HEK293 (cell line): Measurements from ENCODE around the gene CDC42EP1.

ENCODE experiments used
- CTCF ChIA-PET: fragments of 350-600 bp; formaldehyde crosslinking; extraction: SDS; loops from one replicate; lab custom pipeline; 2021; ENCODE audit warnings: antibody characterized with exemption; lab: Yijun Ruan, JAX
- POLR2A ChIA-PET: fragments of 300-600 bp; formaldehyde crosslinking; extraction: SDS; loops from one replicate; lab custom pipeline; 2020; ENCODE audit warnings: antibody characterized with exemption, inconsistent platforms; lab: Yijun Ruan, JAX
- H3K27ac ChIP-seq: fragments of 200-500 bp; sonication (Bioruptor generic); 2 replicates; pipeline ENCODE4 v1.5.1; 2014; ENCODE audit warnings: low read depth, low read length, control low read depth, inconsistent platforms; ENCODE audit errors: extremely low read depth
- H3K36me3 ChIP-seq, 2 experiments: fragments of 200-500 bp in 1 of 2; sonication (Bioruptor generic) in 1 of 2; 1 replicate in 1 of 2; 2 replicates in 1 of 2; pipeline ENCODE4 v1.5.1; 2014 to 2017; ENCODE audit warnings: inconsistent platforms in 2 of 2, low read length in 2 of 2; ENCODE audit not compliant: control insufficient read depth in 2 of 2, insufficient read depth in 1 of 2
- H3K4me1 ChIP-seq: fragments of 200-500 bp; sonication (Bioruptor generic); 2 replicates; pipeline ENCODE4 v1.5.1; 2014; ENCODE audit warnings: mild to moderate bottlenecking, low read length, inconsistent platforms; ENCODE audit not compliant: control insufficient read depth, insufficient read depth
- H3K4me3 ChIP-seq: 2 replicates; pipeline ENCODE4 v1.5.1; 2011; ENCODE audit warnings: low read depth, mild to moderate bottlenecking, control low read depth, low read length, moderate library complexity
- H3K9me3 ChIP-seq: fragments of 200-500 bp; sonication (Bioruptor generic); 2 replicates; pipeline ENCODE4 v1.5.1; 2014; ENCODE audit warnings: low read depth, low read length, inconsistent platforms; ENCODE audit not compliant: control insufficient read depth, insufficient read depth
- BCL11A ChIP-seq: fragments of 450-650 bp; formaldehyde crosslinking; IDR thresholded peaks from 2 replicates; pipeline ENCODE4 v1.5.1; 2016; ENCODE audit warnings: low read depth, missing biosample characterization, missing genetic modification characterization
- EGR2 ChIP-seq: fragments of 450-650 bp; formaldehyde crosslinking; IDR thresholded peaks from 2 replicates; pipeline ENCODE4 v1.5.1; 2016; ENCODE audit warnings: low read depth, missing biosample characterization, missing genetic modification characterization
- GLIS2 ChIP-seq: fragments of 450-650 bp; formaldehyde crosslinking; IDR thresholded peaks from 2 replicates; pipeline ENCODE4 v1.5.1; 2016; ENCODE audit warnings: missing biosample characterization, missing genetic modification characterization
- SCRT1 ChIP-seq: fragments of 450-650 bp; formaldehyde crosslinking; IDR thresholded peaks from 2 replicates; pipeline ENCODE4 v1.5.1; 2016; ENCODE audit warnings: missing biosample characterization, missing genetic modification characterization, borderline replicate concordance
- ZBTB48 ChIP-seq: fragments of 450-650 bp; formaldehyde crosslinking; IDR thresholded peaks from 2 replicates; pipeline ENCODE4 v1.5.1; 2016; ENCODE audit warnings: missing biosample characterization, missing genetic modification characterization
- ZBTB49 ChIP-seq: fragments of 450-650 bp; formaldehyde crosslinking; IDR thresholded peaks from 2 replicates; pipeline ENCODE4 v1.5.1; 2016; ENCODE audit warnings: missing biosample characterization, missing genetic modification characterization, low read depth
- ZFP69B ChIP-seq: fragments of 450-650 bp; formaldehyde crosslinking; IDR thresholded peaks from 2 replicates; pipeline ENCODE4 v1.5.1; 2016; ENCODE audit warnings: missing biosample characterization, missing genetic modification characterization
- ZNF10 ChIP-seq: fragments of 450-650 bp; formaldehyde crosslinking; IDR thresholded peaks from 2 replicates; pipeline ENCODE4 v1.5.1; 2017; ENCODE audit warnings: missing biosample characterization, missing genetic modification characterization
- ZNF18 ChIP-seq: fragments of 450-650 bp; formaldehyde crosslinking; IDR thresholded peaks from 2 replicates; pipeline ENCODE4 v1.5.1; 2016; ENCODE audit warnings: missing biosample characterization, missing genetic modification characterization
- ZNF292 ChIP-seq: fragments of 450-650 bp; formaldehyde crosslinking; IDR thresholded peaks from 2 replicates; pipeline ENCODE4 v1.5.1; 2016; ENCODE audit warnings: low read depth, missing biosample characterization, missing genetic modification characterization, borderline replicate concordance
- ZNF350 ChIP-seq: fragments of 450-650 bp; formaldehyde crosslinking; IDR thresholded peaks from 2 replicates; pipeline ENCODE4 v1.5.0; 2017; ENCODE audit warnings: missing biosample characterization, mild to moderate bottlenecking, missing genetic modification characterization
- ZNF366 ChIP-seq: fragments of 450-650 bp; formaldehyde crosslinking; conservative IDR thresholded peaks from 2 replicates; pipeline ENCODE4 v1.5.1; 2016; ENCODE audit warnings: missing biosample characterization, missing genetic modification characterization
- ZNF529 ChIP-seq: fragments of 450-650 bp; formaldehyde crosslinking; IDR thresholded peaks from 2 replicates; pipeline ENCODE4 v1.5.1; 2017; ENCODE audit warnings: missing genetic modification characterization, missing biosample characterization; ENCODE audit not compliant: insufficient replicate concordance
- ZNF530 ChIP-seq: fragments of 450-650 bp; formaldehyde crosslinking; IDR thresholded peaks from 2 replicates; pipeline ENCODE4 v1.5.1; 2016; ENCODE audit warnings: low read depth, missing biosample characterization, missing genetic modification characterization
- ZNF621 ChIP-seq: fragments of 450-650 bp; formaldehyde crosslinking; IDR thresholded peaks from 2 replicates; pipeline ENCODE4 v1.5.1; 2017; ENCODE audit warnings: missing biosample characterization, missing genetic modification characterization
- ZNF654 ChIP-seq: fragments of 450-650 bp; formaldehyde crosslinking; IDR thresholded peaks from 2 replicates; pipeline ENCODE4 v1.5.1; 2016; ENCODE audit warnings: low read depth, missing biosample characterization, missing genetic modification characterization
- TF ChIP-seq, protein P1 (sequence below): fragments of 450-650 bp; formaldehyde crosslinking; IDR thresholded peaks from 2 replicates; pipeline ENCODE4 v1.5.1; 2016; ENCODE audit warnings: missing biosample characterization, missing genetic modification characterization
- TF ChIP-seq, protein P2 (sequence below): fragments of 450-650 bp; formaldehyde crosslinking; IDR thresholded peaks from 2 replicates; pipeline ENCODE4 v1.5.1; 2017; ENCODE audit warnings: missing biosample characterization, missing genetic modification characterization

The CDC42EP1 gene

DNA sequence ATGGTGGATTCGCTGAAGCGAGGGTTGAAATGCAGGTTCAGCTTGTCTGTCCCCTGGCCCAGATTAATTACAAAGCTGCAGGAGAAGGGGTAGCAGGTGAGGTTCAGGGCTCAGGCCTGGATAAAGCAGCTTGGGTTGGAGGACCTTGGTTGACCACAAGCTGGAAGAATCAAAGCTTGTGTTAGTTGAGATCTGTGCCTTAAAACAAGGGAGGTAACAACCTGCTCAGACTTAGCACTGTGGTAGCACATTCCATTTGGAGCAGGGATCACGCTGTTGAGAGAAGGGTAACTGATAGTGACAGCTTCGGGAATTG, 10.3 kb downstream of the CDC42EP1 start:
- H3K4me1 ChIP-seq: peaks cover 5% of the 10 kb centered on the region; the same call in 1 of the 2 replicates
- no peak for TF ChIP-seq ZNF292 (tag by site-specific recombination)
- TF ChIP-seq BCL11A: 0 out of 2 replicates have a peak, but pooled peaks have one; percentile 5
- TF ChIP-seq ZNF530: no peak
- no peak for TF ChIP-seq ZNF18 (tag by site-specific recombination)
- TF ChIP-seq ZNF654 (tag by site-specific recombination): no peak; the same call in 1 of the 2 replicates
- 0 out of 2 replicates have a peak, but pooled peaks have one; percentile 26 for TF ChIP-seq ZNF10 (tag by site-specific recombination)
- no peak for TF ChIP-seq ZNF529
- TF ChIP-seq ZBTB49 (tag by site-specific recombination): no peak
- TF ChIP-seq, protein P1, sequence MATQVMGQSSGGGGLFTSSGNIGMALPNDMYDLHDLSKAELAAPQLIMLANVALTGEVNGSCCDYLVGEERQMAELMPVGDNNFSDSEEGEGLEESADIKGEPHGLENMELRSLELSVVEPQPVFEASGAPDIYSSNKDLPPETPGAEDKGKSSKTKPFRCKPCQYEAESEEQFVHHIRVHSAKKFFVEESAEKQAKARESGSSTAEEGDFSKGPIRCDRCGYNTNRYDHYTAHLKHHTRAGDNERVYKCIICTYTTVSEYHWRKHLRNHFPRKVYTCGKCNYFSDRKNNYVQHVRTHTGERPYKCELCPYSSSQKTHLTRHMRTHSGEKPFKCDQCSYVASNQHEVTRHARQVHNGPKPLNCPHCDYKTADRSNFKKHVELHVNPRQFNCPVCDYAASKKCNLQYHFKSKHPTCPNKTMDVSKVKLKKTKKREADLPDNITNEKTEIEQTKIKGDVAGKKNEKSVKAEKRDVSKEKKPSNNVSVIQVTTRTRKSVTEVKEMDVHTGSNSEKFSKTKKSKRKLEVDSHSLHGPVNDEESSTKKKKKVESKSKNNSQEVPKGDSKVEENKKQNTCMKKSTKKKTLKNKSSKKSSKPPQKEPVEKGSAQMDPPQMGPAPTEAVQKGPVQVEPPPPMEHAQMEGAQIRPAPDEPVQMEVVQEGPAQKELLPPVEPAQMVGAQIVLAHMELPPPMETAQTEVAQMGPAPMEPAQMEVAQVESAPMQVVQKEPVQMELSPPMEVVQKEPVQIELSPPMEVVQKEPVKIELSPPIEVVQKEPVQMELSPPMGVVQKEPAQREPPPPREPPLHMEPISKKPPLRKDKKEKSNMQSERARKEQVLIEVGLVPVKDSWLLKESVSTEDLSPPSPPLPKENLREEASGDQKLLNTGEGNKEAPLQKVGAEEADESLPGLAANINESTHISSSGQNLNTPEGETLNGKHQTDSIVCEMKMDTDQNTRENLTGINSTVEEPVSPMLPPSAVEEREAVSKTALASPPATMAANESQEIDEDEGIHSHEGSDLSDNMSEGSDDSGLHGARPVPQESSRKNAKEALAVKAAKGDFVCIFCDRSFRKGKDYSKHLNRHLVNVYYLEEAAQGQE (tag by site-specific recombination): no peak
- TF ChIP-seq GLIS2: no peak
- no peak for TF ChIP-seq ZNF621
- TF ChIP-seq ZNF366 (tag by site-specific recombination): no peak
- TF ChIP-seq, protein P2, sequence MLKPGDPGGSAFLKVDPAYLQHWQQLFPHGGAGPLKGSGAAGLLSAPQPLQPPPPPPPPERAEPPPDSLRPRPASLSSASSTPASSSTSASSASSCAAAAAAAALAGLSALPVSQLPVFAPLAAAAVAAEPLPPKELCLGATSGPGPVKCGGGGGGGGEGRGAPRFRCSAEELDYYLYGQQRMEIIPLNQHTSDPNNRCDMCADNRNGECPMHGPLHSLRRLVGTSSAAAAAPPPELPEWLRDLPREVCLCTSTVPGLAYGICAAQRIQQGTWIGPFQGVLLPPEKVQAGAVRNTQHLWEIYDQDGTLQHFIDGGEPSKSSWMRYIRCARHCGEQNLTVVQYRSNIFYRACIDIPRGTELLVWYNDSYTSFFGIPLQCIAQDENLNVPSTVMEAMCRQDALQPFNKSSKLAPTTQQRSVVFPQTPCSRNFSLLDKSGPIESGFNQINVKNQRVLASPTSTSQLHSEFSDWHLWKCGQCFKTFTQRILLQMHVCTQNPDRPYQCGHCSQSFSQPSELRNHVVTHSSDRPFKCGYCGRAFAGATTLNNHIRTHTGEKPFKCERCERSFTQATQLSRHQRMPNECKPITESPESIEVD: no peak
- no peak for TF ChIP-seq EGR2 (tag by site-specific recombination)
- TF ChIP-seq ZFP69B: no peak
- TF ChIP-seq ZBTB48 (tag by site-specific recombination): no peak
- no peak for TF ChIP-seq SCRT1 (tag by site-specific recombination)
- TF ChIP-seq ZNF350 (tag by site-specific recombination): no peak
- H3K27ac ChIP-seq: no peak overlapping the region
- peaks cover 0 to 31% of the 10 kb centered on the region in 2 experiments; a peak in 2 of 3 replicates for H3K36me3 ChIP-seq
- ChIA-PET POLR2A (interaction anchor here (0.5 to 3.0 kb wide), 10 partner anchors 9 to 37 kb away, joined by 3 to 22 read pairs (median 4); partner anchors contain the start of gene LGALS2), CTCF (interaction anchor here (0.7 to 10.7 kb wide), 7 partner anchors 9 to 113 kb away, joined by 4 to 608 read pairs (median 7); no protein-coding TSS in a partner anchor)
- no peaks in the 10 kb centered on the region for H3K9me3 ChIP-seq
- H3K4me3 ChIP-seq: no peak overlapping the region
